Neuron (in vitro differentiated cells): ENCODE results near the gene AMFR.

Source experiments
- H2AFZ ChIP-seq: one replicate; pipeline ENCODE4 v1.6.1; 2013; ENCODE audit warnings: low read depth, mild to moderate bottlenecking, inconsistent platforms, low read length, moderate library complexity
- H3K27me3 ChIP-seq: one replicate; pipeline ENCODE4 v1.6.1; 2013; ENCODE audit warnings: low read length; ENCODE audit not compliant: insufficient read depth
- H3K36me3 ChIP-seq: one replicate; pipeline ENCODE4 v1.6.1; 2013; ENCODE audit warnings: low read length; ENCODE audit not compliant: insufficient read depth
- H3K4me1 ChIP-seq: one replicate; pipeline ENCODE4 v1.6.1; 2013; ENCODE audit warnings: low read length; ENCODE audit not compliant: insufficient read depth
- H3K4me3 ChIP-seq: 2 replicates; pipeline ENCODE4 v1.5.1; 2013; ENCODE audit warnings: mild to moderate bottlenecking, low read length, moderate library complexity
- H3K9me3 ChIP-seq: one replicate; pipeline ENCODE4 v1.6.1; 2013; ENCODE audit warnings: low read length

AMFR gene

DNA sequence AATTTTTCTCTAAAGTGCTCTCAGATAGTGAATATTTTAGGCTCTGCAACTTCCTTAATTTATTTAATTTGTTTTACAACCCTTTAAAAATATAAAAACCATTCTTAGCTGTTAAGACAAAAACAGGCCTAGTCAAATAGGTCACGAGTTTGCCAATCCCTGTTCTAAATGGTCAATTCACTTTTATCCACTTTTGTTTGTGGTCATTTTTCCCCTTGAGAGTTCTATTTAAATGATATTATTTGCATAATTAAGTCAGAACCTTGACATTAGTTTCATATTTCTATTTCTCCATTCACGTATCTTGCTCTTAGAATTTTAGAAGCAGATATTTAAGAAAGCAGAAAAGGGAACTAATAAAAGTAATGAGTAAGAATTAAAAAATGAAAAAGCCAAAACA lies 4.0 kb downstream of the AMFR start:
- H3K27me3 ChIP-seq: no peaks in the 10 kb centered on the region
- H3K36me3 ChIP-seq: no peaks in the 10 kb centered on the region
- no peak overlapping the region for H2AFZ ChIP-seq
- H3K4me1 ChIP-seq: peaks cover 19% of the 10 kb centered on the region
- H3K9me3 ChIP-seq: no peaks in the 10 kb centered on the region
- H3K4me3 ChIP-seq: no peak overlapping the region

DNA sequence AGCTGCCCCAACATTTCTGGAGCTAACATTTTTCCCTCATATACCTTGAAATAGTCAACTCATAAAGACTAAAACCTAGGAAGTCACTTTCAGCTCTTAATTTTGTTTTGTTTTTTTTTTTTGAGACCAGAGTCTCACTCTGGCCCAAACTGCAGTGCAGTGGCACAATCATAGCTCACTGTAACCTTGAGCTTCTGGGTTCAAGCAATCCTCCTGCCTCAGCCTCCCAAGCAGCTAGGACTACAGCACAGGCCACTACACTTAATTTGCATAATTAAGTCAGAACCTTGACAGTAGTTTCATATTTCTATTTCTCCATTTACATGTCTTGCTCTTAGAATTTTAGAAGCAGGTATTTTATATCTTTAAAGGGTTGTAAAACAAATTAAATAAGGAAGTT lies 4.7 kb downstream of the AMFR start:
- no peaks in the 10 kb centered on the region for H3K36me3 ChIP-seq
- H3K4me1 ChIP-seq: peaks cover 19% of the 10 kb centered on the region
- no peak overlapping the region for H3K4me3 ChIP-seq

GRCh38 chr16:56419740-56420548 lies 5.4 kb downstream of the AMFR start:
- no peak overlapping the region for H3K4me3 ChIP-seq
- no peak overlapping the region for H2AFZ ChIP-seq
- H3K9me3 ChIP-seq: no peaks in the 10 kb centered on the region
- no peaks in the 10 kb centered on the region for H3K36me3 ChIP-seq
- H3K27me3 ChIP-seq: no peaks in the 10 kb centered on the region
- peaks cover 19% of the 10 kb centered on the region for H3K4me1 ChIP-seq

More for the DNA sequence above, 4.7 kb downstream of the AMFR start:
- no peak overlapping the region for H2AFZ ChIP-seq
- no peaks in the 10 kb centered on the region for H3K9me3 ChIP-seq
- no peaks in the 10 kb centered on the region for H3K27me3 ChIP-seq

- no peaks in the 10 kb centered on the region for H3K27me3 ChIP-seq
- H3K4me1 ChIP-seq: no peaks in the 10 kb centered on the region
- H3K36me3 ChIP-seq: peaks cover 13% of the 10 kb centered on the region
- H2AFZ ChIP-seq: no peak overlapping the region
- H3K4me3 ChIP-seq: no peak overlapping the region
- H3K9me3 ChIP-seq: no peaks in the 10 kb centered on the region
Observed at GRCh38 chr16:56417138-56417537, 8.2 kb downstream of the AMFR start.

GRCh38 chr16:56415875-56416274 lies 9.5 kb downstream of the AMFR start:
- Histone ChIP-seq H2AFZ (no peak overlapping the region), H3K9me3 (no peaks in the 10 kb centered on the region), H3K4me1 (no peaks in the 10 kb centered on the region), H3K27me3 (no peaks in the 10 kb centered on the region), H3K4me3 (no peak overlapping the region), H3K36me3 (peaks cover 23% of the 10 kb centered on the region)

- Histone ChIP-seq H3K9me3 (no peaks in the 10 kb centered on the region), H3K4me3 (no peak overlapping the region), H3K36me3 (peaks cover 28% of the 10 kb centered on the region), H3K27me3 (no peaks in the 10 kb centered on the region), H3K4me1 (no peaks in the 10 kb centered on the region), H2AFZ (no peak overlapping the region)
Observed at GRCh38 chr16:56414366-56414765, 11.0 kb downstream of the AMFR start.

DNA sequence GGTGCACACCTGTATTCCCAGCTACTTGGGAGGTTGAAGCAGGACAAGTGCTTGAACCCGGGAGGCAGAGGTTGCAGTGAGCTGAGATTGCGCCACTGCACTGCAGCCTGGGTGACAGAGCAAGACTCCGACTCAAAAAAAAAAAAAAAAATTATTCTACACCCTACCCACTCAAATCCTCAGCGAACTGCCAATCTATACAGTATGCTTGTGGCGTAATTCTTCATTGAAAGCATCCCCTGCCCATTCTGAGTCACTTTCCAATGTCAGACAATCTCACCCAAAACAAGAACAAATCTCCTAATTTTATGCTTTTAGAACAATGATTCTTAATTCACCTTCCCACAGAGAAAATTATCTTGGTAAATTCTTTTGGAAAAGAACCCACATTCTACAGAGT lies 12.0 kb downstream of the AMFR start:
- Histone ChIP-seq H3K36me3 (peaks cover 38% of the 10 kb centered on the region), H3K9me3 (no peaks in the 10 kb centered on the region), H3K4me3 (no peak overlapping the region), H3K4me1 (no peaks in the 10 kb centered on the region), H3K27me3 (no peaks in the 10 kb centered on the region), H2AFZ (no peak overlapping the region)

GRCh38 chr16:56411624-56412023 lies 13.7 kb downstream of the AMFR start:
- peaks cover 45% of the 10 kb centered on the region for H3K36me3 ChIP-seq
- no peak overlapping the region for H3K4me3 ChIP-seq
- no peak overlapping the region for H2AFZ ChIP-seq
- no peaks in the 10 kb centered on the region for H3K9me3 ChIP-seq
- no peaks in the 10 kb centered on the region for H3K27me3 ChIP-seq
- no peaks in the 10 kb centered on the region for H3K4me1 ChIP-seq

GRCh38 chr16:56411123-56411522 lies 14.2 kb downstream of the AMFR start:
- Histone ChIP-seq H3K27me3 (no peaks in the 10 kb centered on the region), H3K4me1 (no peaks in the 10 kb centered on the region), H3K4me3 (no peak overlapping the region), H2AFZ (no peak overlapping the region), H3K9me3 (no peaks in the 10 kb centered on the region), H3K36me3 (peaks cover 45% of the 10 kb centered on the region)

- Histone ChIP-seq H3K36me3 (peaks cover 59% of the 10 kb centered on the region), H3K9me3 (no peaks in the 10 kb centered on the region), H3K27me3 (no peaks in the 10 kb centered on the region), H2AFZ (no peak overlapping the region), H3K4me3 (no peak overlapping the region), H3K4me1 (no peaks in the 10 kb centered on the region)
Observed at GRCh38 chr16:56409195-56409594, 16.1 kb downstream of the AMFR start.

GRCh38 chr16:56408379-56409098 lies 16.8 kb downstream of the AMFR start:
- Histone ChIP-seq H3K36me3 (peaks cover 59% of the 10 kb centered on the region), H3K4me1 (no peaks in the 10 kb centered on the region)

DNA sequence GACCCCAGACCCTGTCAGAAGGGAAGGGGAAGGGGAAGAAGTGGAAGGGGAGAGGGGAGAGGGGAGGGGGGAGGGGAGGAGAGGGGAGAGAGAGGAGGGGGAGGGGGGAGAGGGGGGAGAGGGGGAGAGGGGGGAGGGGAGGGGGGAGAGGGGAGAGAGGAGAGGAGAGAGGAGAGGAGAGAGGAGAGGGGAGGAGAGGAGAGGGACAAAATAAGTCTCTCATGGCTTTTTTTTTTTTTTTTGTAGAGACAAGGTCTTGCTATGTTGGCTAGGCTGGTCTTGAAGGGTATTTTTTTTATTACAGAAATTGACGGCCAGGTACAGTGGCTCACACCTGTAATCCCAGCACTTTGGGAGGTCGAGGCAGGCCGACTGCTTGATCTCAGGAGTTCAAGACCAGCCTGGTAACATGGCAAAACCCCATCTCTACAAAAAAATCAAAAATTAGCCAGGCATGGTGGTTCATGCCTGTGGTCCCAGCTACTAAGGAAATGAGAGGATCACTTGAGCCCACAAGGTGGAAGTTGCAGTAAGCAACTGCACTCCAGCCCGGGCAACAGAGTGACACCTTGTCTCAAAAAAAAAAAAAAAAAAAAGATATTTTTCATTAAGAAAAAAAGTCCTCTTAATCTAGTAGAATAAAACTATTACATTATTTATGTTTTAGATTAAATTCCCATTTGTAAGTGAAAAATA lies 19.2 kb downstream of the AMFR start:
- Histone ChIP-seq H3K4me3 (no peak overlapping the region), H3K27me3 (no peaks in the 10 kb centered on the region), H3K36me3 (peaks cover 63% of the 10 kb centered on the region), H3K9me3 (no peaks in the 10 kb centered on the region), H2AFZ (no peak overlapping the region), H3K4me1 (no peaks in the 10 kb centered on the region)

More at GRCh38 chr16:56408379-56409098, 16.8 kb downstream of the AMFR start:
- Histone ChIP-seq H3K27me3 (no peaks in the 10 kb centered on the region), H2AFZ (no peak overlapping the region), H3K4me3 (no peak overlapping the region), H3K9me3 (no peaks in the 10 kb centered on the region)

- H3K27me3 ChIP-seq: no peaks in the 10 kb centered on the region
- H3K36me3 ChIP-seq: peaks cover 49% of the 10 kb centered on the region
- H3K9me3 ChIP-seq: peaks cover 2% of the 10 kb centered on the region
- no peak overlapping the region for H3K4me3 ChIP-seq
- peaks cover 19% of the 10 kb centered on the region for H3K4me1 ChIP-seq
- H2AFZ ChIP-seq: no peak overlapping the region
Observed at GRCh38 chr16:56401482-56401881, 23.9 kb downstream of the AMFR start.
